Suprapubic skin (tissue), 3 donors: Measurements from ENCODE around the gene MGAT5.

Source experiments
- POLR2AphosphoS5 ChIP-seq, 3 donors: sonication (generic); formaldehyde crosslinking; IDR thresholded peaks; one replicate each; pipeline ENCODE4 v1.6.1; 2017; ENCODE audit warnings: antibody characterized with exemption in 3 of 3
- TF ChIP-seq, protein P1 (sequence below), 2 donors: fragments of 200-600 bp in 1 of 2; fragments of 450-650 bp in 1 of 2; sonication (generic) in 1 of 2; IDR thresholded peaks; one replicate each; pipeline ENCODE4 v1.5.1; 2016 to 2019; ENCODE audit warnings: antibody characterized with exemption in 2 of 2, mild to moderate bottlenecking in 1 of 2, moderate library complexity in 1 of 2

DNA sequence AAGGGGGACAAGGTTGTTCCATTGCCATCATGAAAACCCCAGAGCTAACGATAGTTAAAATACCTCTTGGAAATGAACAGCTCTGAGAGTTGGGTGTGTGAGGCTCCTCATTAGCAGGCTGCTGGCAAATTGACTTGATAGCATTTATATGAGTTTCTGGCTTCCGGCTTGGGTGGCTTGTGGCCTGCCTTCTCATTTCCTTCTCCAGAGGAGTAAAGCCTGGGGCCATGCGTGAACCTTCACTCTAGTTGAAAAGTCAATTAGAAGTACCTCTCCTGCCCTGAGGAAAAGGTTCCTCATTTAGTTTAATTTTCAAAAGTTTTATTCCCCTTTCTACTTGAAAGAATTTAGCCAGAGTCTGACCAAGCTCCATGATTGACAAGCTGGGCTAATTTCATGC, 67.1 kb downstream of the MGAT5 start:
- TF ChIP-seq, protein P1, sequence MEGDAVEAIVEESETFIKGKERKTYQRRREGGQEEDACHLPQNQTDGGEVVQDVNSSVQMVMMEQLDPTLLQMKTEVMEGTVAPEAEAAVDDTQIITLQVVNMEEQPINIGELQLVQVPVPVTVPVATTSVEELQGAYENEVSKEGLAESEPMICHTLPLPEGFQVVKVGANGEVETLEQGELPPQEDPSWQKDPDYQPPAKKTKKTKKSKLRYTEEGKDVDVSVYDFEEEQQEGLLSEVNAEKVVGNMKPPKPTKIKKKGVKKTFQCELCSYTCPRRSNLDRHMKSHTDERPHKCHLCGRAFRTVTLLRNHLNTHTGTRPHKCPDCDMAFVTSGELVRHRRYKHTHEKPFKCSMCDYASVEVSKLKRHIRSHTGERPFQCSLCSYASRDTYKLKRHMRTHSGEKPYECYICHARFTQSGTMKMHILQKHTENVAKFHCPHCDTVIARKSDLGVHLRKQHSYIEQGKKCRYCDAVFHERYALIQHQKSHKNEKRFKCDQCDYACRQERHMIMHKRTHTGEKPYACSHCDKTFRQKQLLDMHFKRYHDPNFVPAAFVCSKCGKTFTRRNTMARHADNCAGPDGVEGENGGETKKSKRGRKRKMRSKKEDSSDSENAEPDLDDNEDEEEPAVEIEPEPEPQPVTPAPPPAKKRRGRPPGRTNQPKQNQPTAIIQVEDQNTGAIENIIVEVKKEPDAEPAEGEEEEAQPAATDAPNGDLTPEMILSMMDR (IDR thresholded peaks at IDR 0.05), result no peak
- no peak for TF ChIP-seq POLR2AphosphoS5 (IDR thresholded peaks at IDR 0.05)
